Heart left ventricle (tissue), 13 donors: Measurements from ENCODE around the gene GALNT9.

Experiments used
- POLR2A ChIP-seq, 2 donors: fragments of 450-650 bp; IDR thresholded peaks; one replicate each; pipeline ENCODE4 v1.6.1; 2017; ENCODE audit warnings: antibody characterized with exemption in 2 of 2, mild to moderate bottlenecking in 2 of 2, moderate library complexity in 2 of 2
- TF ChIP-seq, protein P1 (sequence below), 12 donors: fragments of 200-600 bp; sonication (generic) in 4 of 12; IDR thresholded peaks; one replicate each; pipeline versions ENCODE4 v1.5.0 to v1.8.0; 2018 to 2022; ENCODE audit warnings: antibody characterized with exemption in 12 of 12, mild to moderate bottlenecking in 5 of 12
- donor health status: ischemic (EF 13 %, LVEDD 7.1; RV severe dilation, severe dysfunction).
- donor health status: DM: no; HTN: yes; CAD: no.
- donor health status: DM: no; HTN: no; CAD: no.
- donor health status: ischemic (EF 25% LVEDD 6.9; RV normal size, moderate dysfunction).
- donor health status: ischemic (EF 25% LVEDD 5.7; RV mildly dilated, moderate dysfunction).
- donor health status: ischemic (EF 35%, LVEDD 5.7; RV mildly dilated, moderate dysfunction).
- donor health status: nonischemic (EF 11% LVEDD 7.7; RV severe dilation, severe dysfunction).
- donor health status: DM: yes; HTN: yes; CAD: no.
- donor health status: PGD.
- donor health status: ischemic (EF 29% LVEDD 5.4; RV normal size, mild dysfunction).
- donor health status: nonischemic (EF 23%, LVEDD 6.1; RV moderate dilation, normal function).

GRCh38 chr12:132257206-132257954 lies 72.0 kb downstream of the GALNT9 start:
- no peak for TF ChIP-seq POLR2A (IDR thresholded peaks at IDR 0.05)
- TF ChIP-seq, protein P1, sequence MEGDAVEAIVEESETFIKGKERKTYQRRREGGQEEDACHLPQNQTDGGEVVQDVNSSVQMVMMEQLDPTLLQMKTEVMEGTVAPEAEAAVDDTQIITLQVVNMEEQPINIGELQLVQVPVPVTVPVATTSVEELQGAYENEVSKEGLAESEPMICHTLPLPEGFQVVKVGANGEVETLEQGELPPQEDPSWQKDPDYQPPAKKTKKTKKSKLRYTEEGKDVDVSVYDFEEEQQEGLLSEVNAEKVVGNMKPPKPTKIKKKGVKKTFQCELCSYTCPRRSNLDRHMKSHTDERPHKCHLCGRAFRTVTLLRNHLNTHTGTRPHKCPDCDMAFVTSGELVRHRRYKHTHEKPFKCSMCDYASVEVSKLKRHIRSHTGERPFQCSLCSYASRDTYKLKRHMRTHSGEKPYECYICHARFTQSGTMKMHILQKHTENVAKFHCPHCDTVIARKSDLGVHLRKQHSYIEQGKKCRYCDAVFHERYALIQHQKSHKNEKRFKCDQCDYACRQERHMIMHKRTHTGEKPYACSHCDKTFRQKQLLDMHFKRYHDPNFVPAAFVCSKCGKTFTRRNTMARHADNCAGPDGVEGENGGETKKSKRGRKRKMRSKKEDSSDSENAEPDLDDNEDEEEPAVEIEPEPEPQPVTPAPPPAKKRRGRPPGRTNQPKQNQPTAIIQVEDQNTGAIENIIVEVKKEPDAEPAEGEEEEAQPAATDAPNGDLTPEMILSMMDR (IDR thresholded peaks at IDR 0.05), result no peak
